SK-N-SH (cell line): ENCODE results near the gene GNB1L. TPM values are rescaled to one million over a fixed set of nuclear protein-coding genes. Genes with fewer than 3 reads are reported as not detected.

Source experiments
- CTCF ChIA-PET: fragments of 300-600, 350-600 bp; formaldehyde crosslinking; extraction: SDS; loops from one replicate; lab custom pipeline; 2021; lab: Yijun Ruan, JAX
- POLR2A ChIA-PET: fragments of 350-600 bp; sonication (Branson Sonifier 250); formaldehyde crosslinking; extraction: SDS; loops from one replicate; lab custom pipeline; 2020; ENCODE audit warnings: antibody characterized with exemption, inconsistent platforms; lab: Yijun Ruan, JAX
- DNase-seq: peaks from one replicate; pipeline ENCODE4 v3.0.0; 2012
- H2AFZ ChIP-seq: fragments of 200-600 bp; sonication (generic); 2 replicates; pipeline ENCODE4 v1.8.1; 2016; ENCODE audit warnings: antibody characterized with exemption, mild to moderate bottlenecking, low read depth
- H3F3A ChIP-seq: fragments of 200-600 bp; sonication (generic); replicated peaks from 2 replicates; pipeline ENCODE3; 2016; ENCODE audit warnings: antibody characterized with exemption, mild to moderate bottlenecking; ENCODE audit not compliant: insufficient read depth
- H3K27ac ChIP-seq, 2 experiments: fragments of 200-500 bp in 1 of 2; fragments of 200-600 bp in 1 of 2; sonication (Bioruptor generic) in 1 of 2; sonication (generic), shearing (Covaris generic) in 1 of 2; 2 replicates each; pipeline versions ENCODE4 v1.5.1 to v1.6.1; 2014 to 2016; ENCODE audit warnings: low read depth in 2 of 2, inconsistent platforms in 1 of 2, low read length in 1 of 2, mild to moderate bottlenecking in 1 of 2, mixed read lengths in 1 of 2
- H3K27me3 ChIP-seq: fragments of 200-600 bp; sonication (generic), shearing (Covaris generic); 2 replicates; pipeline ENCODE4 v1.6.1; 2016; ENCODE audit warnings: mixed run types; ENCODE audit not compliant: insufficient read depth
- H3K36me3 ChIP-seq, 2 experiments: fragments of 200-500 bp in 1 of 2; fragments of 200-600 bp in 1 of 2; sonication (Bioruptor generic) in 1 of 2; sonication (generic) in 1 of 2; replicated peaks in 1 of 2; 2 replicates each; pipeline versions ENCODE3 to v1.5.1; 2014 to 2016; ENCODE audit warnings: low read length in 1 of 2, mild to moderate bottlenecking in 1 of 2; ENCODE audit not compliant: insufficient read depth in 2 of 2, control insufficient read depth in 1 of 2
- H3K4me1 ChIP-seq, 2 experiments: fragments of 200-500 bp in 1 of 2; fragments of 200-600 bp in 1 of 2; sonication (Bioruptor generic) in 1 of 2; sonication (generic), shearing (Covaris generic) in 1 of 2; 2 replicates each; pipeline versions ENCODE4 v1.5.1 to v1.6.1; 2014 to 2016; ENCODE audit warnings: low read depth in 1 of 2, low read length in 1 of 2, mixed run types in 1 of 2; ENCODE audit not compliant: insufficient read depth in 2 of 2, control insufficient read depth in 1 of 2
- H3K4me2 ChIP-seq: fragments of 200-600 bp; sonication (generic), shearing (Covaris generic); 2 replicates; pipeline ENCODE4 v1.6.1; 2017; ENCODE audit warnings: mixed run types
- H3K4me3 ChIP-seq, 2 experiments: fragments of 200-500 bp in 1 of 2; fragments of 200-600 bp in 1 of 2; sonication (Bioruptor generic) in 1 of 2; sonication (generic), shearing (Covaris generic) in 1 of 2; 2 replicates each; pipeline versions ENCODE4 v1.5.1 to v1.8.1; 2014 to 2016; ENCODE audit warnings: low read depth in 2 of 2, inconsistent platforms in 1 of 2, low read length in 1 of 2, mild to moderate bottlenecking in 1 of 2, mixed read lengths in 1 of 2, moderate library complexity in 1 of 2
- H3K79me2 ChIP-seq: fragments of 200-600 bp; sonication (generic); 2 replicates; pipeline ENCODE4 v1.8.1; 2017; ENCODE audit warnings: mild to moderate bottlenecking; ENCODE audit not compliant: insufficient read depth
- H3K9ac ChIP-seq: fragments of 200-600 bp; sonication (generic); 2 replicates; pipeline ENCODE4 v1.6.1; 2017; ENCODE audit warnings: mixed run types
- H3K9me2 ChIP-seq: fragments of 200-600 bp; sonication (generic); 2 replicates; pipeline ENCODE4 v1.6.1; 2017; ENCODE audit warnings: mixed run types
- H3K9me3 ChIP-seq: fragments of 200-600 bp; sonication (generic); 2 replicates; pipeline ENCODE4 v1.6.1; 2017; ENCODE audit warnings: mixed run types, mild to moderate bottlenecking, moderate library complexity
- H4K20me1 ChIP-seq: fragments of 200-600 bp; sonication (generic); 2 replicates; pipeline ENCODE4 v1.6.1; 2017; ENCODE audit warnings: mild to moderate bottlenecking, mixed run types; ENCODE audit not compliant: insufficient read depth
- CHD2 ChIP-seq: fragments of 150-350 bp; IDR thresholded peaks from 2 replicates; pipeline ENCODE4 v1.6.1; 2018; ENCODE audit warnings: low read length; ENCODE audit not compliant: partially characterized antibody
- EP300 ChIP-seq, 2 experiments: IDR thresholded peaks; 2 replicates each; pipeline versions ENCODE4 v1.4.0 to v1.6.1; 2012; ENCODE audit warnings: borderline replicate concordance in 1 of 2, low read depth in 1 of 2, low read length in 1 of 2
- GABPA ChIP-seq: IDR thresholded peaks from 2 replicates; pipeline ENCODE4 v1.4.0; 2012; ENCODE audit warnings: low read depth, mild to moderate bottlenecking
- MXI1 ChIP-seq: IDR thresholded peaks from 2 replicates; pipeline ENCODE4 v1.6.1; 2012; ENCODE audit warnings: mild to moderate bottlenecking, low read depth, low read length, improper control_type of control experiment
- NFIC ChIP-seq: IDR thresholded peaks from 2 replicates; pipeline ENCODE4 v1.4.0; 2012; ENCODE audit warnings: borderline replicate concordance
- PBX3 ChIP-seq: IDR thresholded peaks from 2 replicates; pipeline ENCODE4; 2012
- RAD21 ChIP-seq: IDR thresholded peaks from 2 replicates; pipeline ENCODE4 v1.6.1; 2012; ENCODE audit warnings: mild to moderate bottlenecking, low read length
- RCOR1 ChIP-seq: fragments of 150-350 bp; IDR thresholded peaks from 2 replicates; pipeline ENCODE4 v1.6.1; 2017; ENCODE audit warnings: antibody characterized with exemption, low read length
- REST ChIP-seq: IDR thresholded peaks from 2 replicates; pipeline ENCODE4 v1.6.1; 2012; ENCODE audit warnings: mild to moderate bottlenecking, low read depth, low read length, moderate library complexity
- RFX5 ChIP-seq: IDR thresholded peaks from 2 replicates; pipeline ENCODE4 v1.6.1; 2012; ENCODE audit warnings: mild to moderate bottlenecking, improper control_type of control experiment, low read length
- SIN3A ChIP-seq: IDR thresholded peaks from 2 replicates; pipeline ENCODE4 v1.6.1; 2012; ENCODE audit warnings: low read depth, mild to moderate bottlenecking, low read length, moderate library complexity, borderline replicate concordance
- SMC3 ChIP-seq: IDR thresholded peaks from 2 replicates; pipeline ENCODE4 v1.6.1; 2012; ENCODE audit warnings: low read depth, low read length, improper control_type of control experiment
- TAF1 ChIP-seq: IDR thresholded peaks from 2 replicates; pipeline ENCODE4 v1.6.1; 2012; ENCODE audit warnings: low read depth, mild to moderate bottlenecking, low read length, moderate library complexity, borderline replicate concordance
- TEAD4 ChIP-seq: IDR thresholded peaks from 2 replicates; pipeline ENCODE4 v1.4.0; 2012; ENCODE audit warnings: mild to moderate bottlenecking, borderline replicate concordance; ENCODE audit not compliant: insufficient read depth
- USF2 ChIP-seq: fragments of 150-350 bp; IDR thresholded peaks from 2 replicates; pipeline ENCODE4 v1.6.1; 2017; ENCODE audit warnings: antibody characterized with exemption, low read length, low read depth, borderline replicate concordance
- YY1 ChIP-seq: IDR thresholded peaks from 2 replicates; pipeline ENCODE4 v1.4.0; 2012; ENCODE audit warnings: low read depth, mild to moderate bottlenecking
- WGBS: methylation state at CpG from one replicate; pipeline ENCODE4 v1.1.6; 2017; ENCODE audit warnings: low lambda C conversion rate; 5-methylcytosine and 5-hydroxymethylcytosine counted together
- polyA plus RNA-seq, 3 experiments: library from polyadenylated mRNA; depleted of rRNA; stranded (reverse); fragments of >200 nt; gene quantifications; 2 replicates each; pipeline ENCODE4 v1.2.3, GENCODE V29; 2012

Gene GNB1L
- polyA plus RNA-seq, 1 of the 3 experiments (the other 2 are of a cell fraction) = 5.9 TPM

- TF ChIP-seq REST = no peak
- TF ChIP-seq RFX5 = no peak
Observed at GRCh38 chr22:19807914-19808872, 46.5 kb downstream of the GNB1L start (continued).

GRCh38 chr22:19807161-19807913, 47.3 kb downstream of the GNB1L start:
- no peak overlapping the region for H3K27ac ChIP-seq

GRCh38 chr22:19806213-19807160, 48.2 kb downstream of the GNB1L start:
- H3K79me2 ChIP-seq = no peaks in the 10 kb centered on the region
- H3K9me3 ChIP-seq = no peaks in the 10 kb centered on the region
- 81% methylated on average over 23 of the region's 38 CpGs for WGBS
- no peak overlapping the region; a peak in 1 of 4 replicates for H3K27ac ChIP-seq
- ChIA-PET POLR2A (no interaction called here), CTCF (interaction anchor here (1.0 to 1.4 kb wide), 4 partner anchors 7 to 104 kb away, joined by 3 to 6 read pairs (median 4); no protein-coding TSS in a partner anchor)
- H3F3A ChIP-seq = no peaks in the 10 kb centered on the region
- H4K20me1 ChIP-seq = no peaks in the 10 kb centered on the region
- H3K36me3 ChIP-seq = no peaks in the 10 kb centered on the region
- H3K27me3 ChIP-seq = no peaks in the 10 kb centered on the region
- no peaks in the 10 kb centered on the region for H3K9me2 ChIP-seq
- peak; percentile 30 for DNase-seq
- H3K9ac ChIP-seq = no peak overlapping the region
- H3K4me2 ChIP-seq = no peak overlapping the region
- H3K4me1 ChIP-seq = peaks cover 0 to 40% of the 10 kb centered on the region in 2 experiments; a peak in 1 of 4 replicates
- H2AFZ ChIP-seq = no peak overlapping the region
- H3K4me3 ChIP-seq = no peak overlapping the region
- no peak for TF ChIP-seq NFIC
- TF ChIP-seq EP300 (IDR thresholded peaks at IDR 0.05; ENCODE audit: borderline replicate concordance in 1 of 2, low read depth in 1 of 2, low read length in 1 of 2) = no peak
- TF ChIP-seq SIN3A = no peak
- TF ChIP-seq TAF1 = no peak
- TF ChIP-seq RCOR1 = no peak
- TF ChIP-seq RAD21 = no peak
- TF ChIP-seq PBX3 = no peak
- no peak for TF ChIP-seq TEAD4
- TF ChIP-seq USF2 = no peak
- no peak for TF ChIP-seq SMC3
- TF ChIP-seq CHD2 = no peak

More at GRCh38 chr22:19807161-19807913, 47.3 kb downstream of the GNB1L start:
- no peaks in the 10 kb centered on the region for H3K36me3 ChIP-seq
- no peaks in the 10 kb centered on the region for H3K9me3 ChIP-seq
- H3F3A ChIP-seq = no peaks in the 10 kb centered on the region
- POLR2A ChIA-PET = no interaction called here
- DNase-seq = peak; percentile 30
- H3K4me2 ChIP-seq = no peak overlapping the region
- no peak for TF ChIP-seq MXI1
- no peak for TF ChIP-seq YY1
- no peak for TF ChIP-seq GABPA
- TF ChIP-seq, all 33 proteins: peak for 0
- no peaks in the 10 kb centered on the region for H3K9me2 ChIP-seq
- H2AFZ ChIP-seq = no peak overlapping the region
- no peaks in the 10 kb centered on the region for H3K79me2 ChIP-seq
- H4K20me1 ChIP-seq = no peaks in the 10 kb centered on the region
- no peak overlapping the region for H3K9ac ChIP-seq
- WGBS = 100% methylated on average over 1 of the region's 15 CpGs
- H3K4me1 ChIP-seq = peaks cover 0 to 40% of the 10 kb centered on the region in 2 experiments; a peak in 1 of 4 replicates
- H3K4me3 ChIP-seq = no peak overlapping the region
- H3K27me3 ChIP-seq = no peaks in the 10 kb centered on the region
- CTCF ChIA-PET = interaction anchor here (0.9 to 1.6 kb wide), 6 partner anchors 8 to 103 kb away, joined by 3 to 6 read pairs (median 4); no protein-coding TSS in a partner anchor
